Rectal smooth muscle tissue (tissue), 1 donor: ENCODE results near the gene NMT2.
A peak's percentile ranks its signal among the peaks of the same experiment; 100 is the strongest.
"Not testable (repeated sequence)": the region's sequence is repeated elsewhere in the genome, so short reads cannot be mapped to it uniquely, and the experiment has no call there.

Experiments used
- H3K27ac ChIP-seq: one replicate; pipeline ENCODE4 v1.7.0; 2013; ENCODE audit warnings: low read depth, low read length, inconsistent platforms
- H3K27me3 ChIP-seq: one replicate; pipeline ENCODE4 v1.7.0; 2013; ENCODE audit warnings: low read length; ENCODE audit not compliant: control insufficient read depth, insufficient read depth
- H3K36me3 ChIP-seq: one replicate; pipeline ENCODE4 v1.7.0; 2013; ENCODE audit warnings: low read length; ENCODE audit not compliant: control insufficient read depth, insufficient read depth
- H3K4me1 ChIP-seq: one replicate; pipeline ENCODE4 v1.7.0; 2013; ENCODE audit warnings: low read length; ENCODE audit not compliant: control insufficient read depth, insufficient read depth
- H3K4me3 ChIP-seq: one replicate; pipeline ENCODE4 v1.7.0; 2013; ENCODE audit warnings: low read length
- H3K9ac ChIP-seq: one replicate; pipeline ENCODE4 v1.7.0; 2013; ENCODE audit warnings: low read length

Gene NMT2

DNA sequence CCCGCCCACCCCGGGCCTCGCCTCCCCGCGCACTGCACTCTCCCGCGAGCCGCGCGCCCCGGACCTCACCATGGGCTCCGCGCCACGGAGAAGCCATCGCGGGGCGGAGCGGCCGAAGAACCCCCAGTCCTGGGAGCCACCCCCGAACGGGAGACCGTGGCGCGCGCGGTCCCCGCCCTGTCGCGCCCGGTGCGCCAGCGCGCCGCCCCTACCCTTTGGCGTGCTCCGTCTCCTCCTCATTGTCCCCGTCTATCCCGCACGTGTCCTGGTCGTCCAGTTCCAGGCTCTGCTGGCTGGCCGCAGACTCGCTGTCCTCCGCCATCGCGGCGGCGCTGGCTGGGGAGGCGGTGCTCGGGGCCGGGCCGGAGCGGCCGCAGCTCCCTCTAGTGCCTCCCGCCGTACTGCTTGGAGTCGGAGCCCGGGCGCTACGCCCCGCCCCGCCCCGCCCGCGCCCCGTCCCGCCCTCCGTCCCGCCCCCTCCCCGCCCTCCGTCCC is at the start of gene NMT2:
Gene NMT2 (minus strand): TSS at position 403 of the 495 bp plus-strand sequence. CDS start 81 bp downstream, at position 322.
- Histone ChIP-seq H3K27me3 (no peaks in the 10 kb centered on the region), H3K9ac (peak within 1 kb of the TSS; percentile 90), H3K4me1 (peaks cover 7% of the 10 kb centered on the region), H3K27ac (peak within 1 kb of the TSS; percentile 91), H3K4me3 (peak within 1 kb of the TSS; percentile 93), H3K36me3 (no peaks in the 10 kb centered on the region)

- H3K27me3 ChIP-seq = no peaks in the 10 kb centered on the region
- H3K4me3 ChIP-seq = no peak overlapping the region
- H3K4me1 ChIP-seq = no peaks in the 10 kb centered on the region
- H3K9ac ChIP-seq = no peak overlapping the region
- H3K36me3 ChIP-seq = no peaks in the 10 kb centered on the region
- no peak overlapping the region for H3K27ac ChIP-seq
These were observed 48.2 kb upstream of the NMT2 start for GRCh38 chr10:15216700-15217099.

DNA sequence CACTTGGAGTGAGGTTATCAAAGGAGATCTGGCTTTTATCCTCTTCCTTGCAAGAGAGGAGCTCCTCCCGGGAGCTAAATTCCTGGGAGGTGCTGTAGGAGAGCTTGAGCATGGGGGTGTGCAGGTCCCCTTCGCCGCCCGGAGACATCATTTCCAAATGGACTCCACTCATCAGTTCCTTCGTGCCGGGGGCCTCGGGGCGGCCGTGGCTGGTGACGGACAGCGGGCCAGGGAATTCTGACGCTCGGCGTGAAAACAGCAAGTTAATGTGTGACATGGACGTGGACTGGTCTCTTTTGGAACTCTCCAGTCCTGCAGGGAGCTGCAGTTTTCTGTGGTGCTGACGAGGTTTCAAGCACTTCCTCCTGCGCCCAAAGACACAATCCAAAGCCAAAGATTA is 45.7 kb upstream of the NMT2 start:
- H3K36me3 ChIP-seq = no peaks in the 10 kb centered on the region
- H3K9ac ChIP-seq = no peak overlapping the region
- no peak overlapping the region for H3K27ac ChIP-seq
- no peak overlapping the region for H3K4me3 ChIP-seq
- H3K27me3 ChIP-seq = no peaks in the 10 kb centered on the region
- H3K4me1 ChIP-seq = no peaks in the 10 kb centered on the region

DNA sequence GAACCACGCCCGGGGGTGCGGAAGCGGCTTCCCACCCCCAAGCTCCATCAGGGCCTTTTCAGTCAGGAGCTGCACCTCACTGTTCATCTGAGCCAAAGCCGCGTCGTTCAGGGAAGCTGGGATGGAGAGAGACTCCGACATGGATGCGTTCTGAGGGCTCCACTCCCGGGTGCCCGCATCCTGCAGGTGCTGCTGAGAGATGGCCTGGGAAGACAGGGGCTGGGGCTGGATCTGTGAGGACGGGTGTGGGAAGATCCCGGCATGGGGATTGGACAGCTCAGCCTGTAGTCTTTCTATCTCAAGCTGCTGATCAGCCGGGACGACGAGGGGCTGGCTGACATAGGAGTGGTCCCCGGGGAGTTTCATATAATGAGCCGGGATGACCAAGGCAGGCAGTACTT is 45.0 kb upstream of the NMT2 start:
- Histone ChIP-seq H3K27ac (no peak overlapping the region), H3K4me1 (no peaks in the 10 kb centered on the region), H3K9ac (no peak overlapping the region), H3K27me3 (no peaks in the 10 kb centered on the region), H3K4me3 (no peak overlapping the region), H3K36me3 (no peaks in the 10 kb centered on the region)

- no peaks in the 10 kb centered on the region for H3K4me1 ChIP-seq
- H3K27ac ChIP-seq = no peak overlapping the region
- no peaks in the 10 kb centered on the region for H3K36me3 ChIP-seq
- no peak overlapping the region for H3K9ac ChIP-seq
- no peaks in the 10 kb centered on the region for H3K27me3 ChIP-seq
- no peak overlapping the region for H3K4me3 ChIP-seq
These were observed 43.0 kb upstream of the NMT2 start for GRCh38 chr10:15211464-15211979.

DNA sequence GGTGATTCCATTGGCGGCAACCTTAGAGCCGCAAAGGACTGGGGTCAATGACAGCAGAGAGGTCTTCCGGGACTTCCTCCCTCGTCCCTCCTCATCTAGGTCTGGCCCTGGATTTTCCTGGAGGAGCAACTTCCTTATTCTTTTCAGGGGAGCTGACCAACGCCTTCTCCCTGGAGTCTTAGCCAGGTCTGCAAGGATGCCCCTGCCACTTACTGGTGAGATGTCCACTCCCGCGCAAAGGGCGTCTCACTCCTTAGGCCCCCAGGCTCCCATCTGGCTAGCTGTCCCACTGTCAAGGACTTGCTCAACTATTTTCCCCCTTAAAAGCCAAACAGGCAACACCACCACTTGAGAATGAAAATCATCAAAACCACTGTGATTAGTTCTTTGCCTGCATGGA is 42.0 kb upstream of the NMT2 start:
- H3K4me3 ChIP-seq = no peak overlapping the region
- H3K9ac ChIP-seq = no peak overlapping the region
- no peaks in the 10 kb centered on the region for H3K4me1 ChIP-seq
- no peaks in the 10 kb centered on the region for H3K36me3 ChIP-seq
- H3K27me3 ChIP-seq = no peaks in the 10 kb centered on the region
- no peak overlapping the region for H3K27ac ChIP-seq

- Histone ChIP-seq H3K9ac (no peak overlapping the region), H3K36me3 (no peaks in the 10 kb centered on the region), H3K27me3 (no peaks in the 10 kb centered on the region), H3K4me3 (no peak overlapping the region), H3K27ac (no peak overlapping the region), H3K4me1 (no peaks in the 10 kb centered on the region)
These were observed 41.5 kb upstream of the NMT2 start for GRCh38 chr10:15209827-15210509.

- H3K27ac ChIP-seq = no peak overlapping the region
- no peaks in the 10 kb centered on the region for H3K27me3 ChIP-seq
- no peak overlapping the region for H3K4me3 ChIP-seq
- no peaks in the 10 kb centered on the region for H3K36me3 ChIP-seq
- H3K9ac ChIP-seq = no peak overlapping the region
- H3K4me1 ChIP-seq = no peaks in the 10 kb centered on the region
These were observed 39.7 kb upstream of the NMT2 start for GRCh38 chr10:15208221-15208620.

GRCh38 chr10:15207410-15207809 is 38.9 kb upstream of the NMT2 start:
- not testable (repeated sequence) for H3K27me3 ChIP-seq, H3K36me3 ChIP-seq, H3K27ac ChIP-seq, H3K4me3 ChIP-seq, H3K9ac ChIP-seq, H3K4me1 ChIP-seq

DNA sequence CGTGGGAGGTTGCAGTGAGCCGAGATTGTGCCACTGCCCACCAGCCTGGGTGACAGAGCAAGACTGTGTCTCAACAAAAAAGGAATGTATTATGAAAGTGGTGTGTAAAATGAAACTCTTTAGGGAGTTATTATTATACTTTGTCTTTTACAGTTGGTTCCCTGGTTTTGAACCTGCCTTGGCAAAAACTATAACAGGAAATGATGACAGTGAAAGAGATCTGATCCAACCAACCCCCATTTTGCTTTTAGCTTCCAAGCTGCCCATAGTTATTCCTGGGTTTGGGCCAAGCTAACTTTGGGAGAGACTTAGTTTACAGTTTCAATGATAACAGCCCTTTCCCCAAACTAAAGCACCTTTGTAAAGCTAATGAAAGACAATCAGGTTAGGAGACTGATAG is 34.1 kb upstream of the NMT2 start:
- Histone ChIP-seq H3K4me3 (no peak overlapping the region), H3K4me1 (peaks cover 3% of the 10 kb centered on the region), H3K36me3 (no peaks in the 10 kb centered on the region), H3K9ac (no peak overlapping the region), H3K27me3 (no peaks in the 10 kb centered on the region), H3K27ac (no peak overlapping the region)

DNA sequence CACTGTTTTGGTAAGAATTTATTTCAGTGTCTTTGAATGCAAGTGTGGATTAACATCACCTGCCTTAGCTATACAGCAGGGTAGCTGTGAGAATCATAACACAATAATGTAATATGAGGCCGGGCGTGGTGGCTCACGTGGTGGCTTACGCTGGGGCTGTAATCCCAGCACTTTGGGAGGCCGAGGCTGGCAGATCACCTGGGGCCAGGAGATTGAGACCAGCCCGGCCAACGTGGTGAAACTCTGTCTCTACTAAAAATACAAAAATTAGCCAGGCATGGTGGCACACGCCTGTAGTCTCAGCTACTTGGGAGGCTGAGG is 33.8 kb upstream of the NMT2 start:
- not testable (repeated sequence) for H3K27me3 ChIP-seq, H3K9ac ChIP-seq, H3K36me3 ChIP-seq, H3K27ac ChIP-seq, H3K4me3 ChIP-seq, H3K4me1 ChIP-seq

GRCh38 chr10:15201589-15202300 is 33.3 kb upstream of the NMT2 start:
- Histone ChIP-seq H3K9ac (no peak overlapping the region), H3K36me3 (no peaks in the 10 kb centered on the region), H3K4me1 (peaks cover 3% of the 10 kb centered on the region), H3K27me3 (no peaks in the 10 kb centered on the region), H3K4me3 (no peak overlapping the region), H3K27ac (no peak overlapping the region)

DNA sequence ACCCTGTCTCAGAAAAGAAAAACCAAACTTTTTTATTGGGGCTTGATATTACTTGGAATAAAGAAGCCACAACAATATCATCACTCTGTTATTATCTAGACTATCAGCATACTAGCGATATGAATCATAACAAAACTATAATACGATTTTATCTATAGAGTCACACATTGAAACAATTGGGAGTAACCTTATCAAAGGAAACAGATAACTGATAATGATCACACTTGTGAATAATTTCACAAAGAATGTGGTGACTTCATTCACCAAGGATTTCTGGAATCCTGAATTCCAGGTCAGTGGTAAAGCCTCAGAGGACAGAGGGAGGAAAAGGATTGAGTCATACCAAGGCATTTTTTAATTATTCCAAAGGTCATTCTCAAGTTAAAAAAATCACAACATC is 32.1 kb upstream of the NMT2 start:
- Histone ChIP-seq H3K9ac (no peak overlapping the region), H3K27me3 (no peaks in the 10 kb centered on the region), H3K4me1 (peaks cover 3% of the 10 kb centered on the region), H3K36me3 (no peaks in the 10 kb centered on the region), H3K4me3 (no peak overlapping the region), H3K27ac (no peak overlapping the region)
